Cardiac fibroblast (primary cell): ENCODE measurements around the gene ZNF320.
A peak's percentile ranks its signal among the peaks of the same experiment; 100 is the strongest.
"Not testable (repeated sequence)": the region's sequence is repeated elsewhere in the genome, so short reads cannot be mapped to it uniquely, and the experiment has no call there.

Source experiments
- DNase-seq, 2 donors: peaks; one replicate each; pipeline versions ENCODE4 v3.0.0 to v3.0.0-alpha.2; 2010; ENCODE audit warnings: low read depth in 2 of 2
- H3K4me3 ChIP-seq, 2 donors: replicated peaks in 1 of 2; 1 replicate in 1 of 2; 2 replicates in 1 of 2; pipeline ENCODE4 v1.5.1; 2011; ENCODE audit warnings: low read depth in 2 of 2, low read length in 2 of 2, mild to moderate bottlenecking in 2 of 2, moderate library complexity in 1 of 2
- TF ChIP-seq, protein P1 (sequence below): IDR thresholded peaks from one replicate; pipeline ENCODE4 v1.5.1; 2011; ENCODE audit warnings: low read depth, mild to moderate bottlenecking, low read length, inconsistent platforms

ZNF320 gene

GRCh38 chr19:52871466-52871865 lies 26.0 kb downstream of the ZNF320 start:
- TF ChIP-seq, protein P1, sequence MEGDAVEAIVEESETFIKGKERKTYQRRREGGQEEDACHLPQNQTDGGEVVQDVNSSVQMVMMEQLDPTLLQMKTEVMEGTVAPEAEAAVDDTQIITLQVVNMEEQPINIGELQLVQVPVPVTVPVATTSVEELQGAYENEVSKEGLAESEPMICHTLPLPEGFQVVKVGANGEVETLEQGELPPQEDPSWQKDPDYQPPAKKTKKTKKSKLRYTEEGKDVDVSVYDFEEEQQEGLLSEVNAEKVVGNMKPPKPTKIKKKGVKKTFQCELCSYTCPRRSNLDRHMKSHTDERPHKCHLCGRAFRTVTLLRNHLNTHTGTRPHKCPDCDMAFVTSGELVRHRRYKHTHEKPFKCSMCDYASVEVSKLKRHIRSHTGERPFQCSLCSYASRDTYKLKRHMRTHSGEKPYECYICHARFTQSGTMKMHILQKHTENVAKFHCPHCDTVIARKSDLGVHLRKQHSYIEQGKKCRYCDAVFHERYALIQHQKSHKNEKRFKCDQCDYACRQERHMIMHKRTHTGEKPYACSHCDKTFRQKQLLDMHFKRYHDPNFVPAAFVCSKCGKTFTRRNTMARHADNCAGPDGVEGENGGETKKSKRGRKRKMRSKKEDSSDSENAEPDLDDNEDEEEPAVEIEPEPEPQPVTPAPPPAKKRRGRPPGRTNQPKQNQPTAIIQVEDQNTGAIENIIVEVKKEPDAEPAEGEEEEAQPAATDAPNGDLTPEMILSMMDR: no peak
- no peak overlapping the region for H3K4me3 ChIP-seq
- DNase-seq: no peak

GRCh38 chr19:52868031-52868430 lies 29.4 kb downstream of the ZNF320 start:
- DNase-seq: not testable (repeated sequence)

DNA sequence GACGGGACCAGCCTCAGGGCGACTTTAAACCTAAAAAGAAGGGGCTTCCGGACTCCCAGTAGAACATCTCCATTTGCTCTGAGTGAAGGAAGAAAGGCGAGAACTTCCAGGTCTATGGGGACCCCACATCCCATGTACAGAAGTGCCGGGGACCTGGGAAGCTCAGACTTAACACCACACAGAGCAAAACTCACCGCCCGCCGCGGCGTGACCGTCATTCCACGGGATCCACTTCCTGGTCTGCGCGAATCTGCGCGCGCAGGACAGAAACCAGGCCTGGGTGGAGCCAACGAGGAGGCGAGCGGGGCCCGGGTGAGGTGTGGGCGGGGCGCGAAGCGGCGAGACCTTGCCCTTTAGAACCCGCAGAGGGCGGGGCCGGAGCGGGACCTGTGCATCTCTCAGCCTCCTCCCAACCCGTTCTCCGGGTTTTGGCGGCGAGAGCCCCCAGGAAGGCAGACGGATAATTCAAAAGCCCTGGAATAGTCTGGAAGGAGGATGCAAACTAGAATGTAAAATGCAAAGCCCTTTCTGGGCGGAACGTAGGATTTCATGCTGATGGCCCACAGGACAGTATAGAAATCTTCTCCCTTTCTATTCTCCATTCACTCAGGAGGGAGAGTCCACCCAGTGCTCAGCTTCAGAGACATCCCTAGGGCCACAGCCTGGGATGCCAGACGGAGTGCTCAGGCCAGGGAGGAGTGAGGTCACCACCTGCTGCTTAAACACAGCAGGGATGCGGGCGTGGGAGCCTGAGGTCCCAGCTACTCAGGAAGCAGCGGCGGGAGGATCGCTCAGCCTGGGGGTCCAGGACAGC lies 39.9 kb downstream of the ZNF320 start, which contains the start of gene ZNF468:
Gene ZNF468, minus strand, starts transcription at position 242 of the 814 bp plus-strand sequence. CDS start 3,347 bp downstream, outside the sequence.
- peak; percentile 58 to 68 for DNase-seq
- H3K4me3 ChIP-seq: peak within 1 kb of the TSS; percentile 63 to 64

More at GRCh38 chr19:52868031-52868430, 29.4 kb downstream of the ZNF320 start:
- not testable (repeated sequence) for H3K4me3 ChIP-seq

- peak; percentile 26 to 35 for DNase-seq
- H3K4me3 ChIP-seq: peak overlapping the region; percentile 63 to 64
These were observed 40.7 kb downstream of the ZNF320 start for GRCh38 chr19:52856540-52857377.
